ENCODE measurements around the gene ZNF692. TPM values are rescaled to one million over a fixed set of nuclear protein-coding genes. Genes with fewer than 3 reads are reported as not detected.
A peak's percentile ranks its signal among the peaks of the same experiment; 100 is the strongest.

Gene ZNF692
- total and polyA plus RNA-seq, 2 donors (not counting 3 experiments of a cell fraction or from before 2014, with no cell fraction given), result 32.6 to 36.6 TPM

DNA sequence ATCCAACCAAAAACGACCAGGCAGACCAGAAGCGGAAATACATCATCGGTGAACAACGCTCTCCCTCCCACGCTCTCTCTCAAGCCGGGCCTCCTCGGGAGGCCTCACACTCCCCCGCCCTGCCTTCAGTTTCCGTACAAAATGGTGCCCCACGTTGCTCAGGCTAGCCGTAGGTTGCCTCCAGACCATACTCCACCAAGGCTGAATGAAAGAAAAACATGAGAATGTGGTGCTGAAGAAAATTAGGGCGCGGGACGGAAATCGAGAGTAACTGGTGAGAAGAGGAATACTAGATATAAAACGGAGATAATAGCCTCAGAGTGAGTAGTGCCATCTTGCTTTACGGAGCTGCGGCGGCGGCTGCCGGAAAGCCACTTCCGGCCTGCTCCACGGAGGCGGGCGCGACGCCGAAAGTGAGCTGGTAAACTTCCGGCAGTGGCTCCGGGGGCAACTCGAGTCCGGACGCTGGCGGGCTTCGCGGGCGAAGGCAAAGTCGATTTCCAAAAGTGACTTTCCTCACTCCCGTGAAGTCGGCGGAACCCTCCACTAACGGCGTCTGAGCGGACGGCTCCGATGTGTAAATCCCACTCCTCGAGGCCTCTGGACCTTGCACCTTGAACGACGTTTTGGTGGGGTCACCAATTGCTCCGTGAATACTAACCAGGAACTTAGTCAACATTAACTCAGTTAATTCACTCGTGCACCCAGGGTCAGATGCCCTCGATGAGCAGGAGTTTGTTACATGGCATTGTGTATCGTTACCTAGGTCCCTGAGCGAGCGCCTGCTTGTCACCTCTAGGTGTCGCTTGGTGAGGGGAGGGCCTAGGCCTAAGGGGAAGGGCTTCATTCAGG is 32.8 kb downstream of the ZNF692 start, which contains the start of gene SH3BP5L:
TSS of gene SH3BP5L (minus strand) at position 7 of the 852 bp plus-strand sequence. CDS start 980 bp downstream, outside the sequence.
- CTCF ChIA-PET, result interaction anchor here (0.9 to 3.8 kb wide), 6 partner anchors 12 to 47 kb away, joined by 3 to 33 read pairs (median 4); partner anchors contain the start of genes ZNF672 and ZNF692
- Histone ChIP-seq H3K4me2 (ENCODE audit: insufficient read depth, low read length) (peak within 1 kb of the TSS; percentile 64), H3K9me3 (replicated peaks; ENCODE audit: control insufficient read depth, insufficient read depth, low read length) (no peaks in the 10 kb centered on the region), H3K27me3 (ENCODE audit: control insufficient read depth in 2 of 2, insufficient read depth in 2 of 2, low read length in 2 of 2) (no peaks in the 10 kb centered on the region), H4K20me1 (replicated peaks; ENCODE audit: control insufficient read depth, extremely low read depth, insufficient read depth, low read length) (no peaks in the 10 kb centered on the region), H3K4me3 (replicated peaks in 1 of 3; ENCODE audit: insufficient read depth in 1 of 3, low read depth in 1 of 3, low read length in 3 of 3) (peak within 1 kb of the TSS; percentile 51 to 78 (median 73)), H3K79me2 (ENCODE audit: control insufficient read depth, insufficient read depth, low read length) (peaks cover 41% of the 10 kb centered on the region), H3K9me1 (replicated peaks; ENCODE audit: control insufficient read depth, extremely low read depth, insufficient read depth, low read length) (no peaks in the 10 kb centered on the region), H3K9ac (replicated peaks; ENCODE audit: extremely low read depth, insufficient read depth, low read length) (peak within 1 kb of the TSS; percentile 88), H3K36me3 (ENCODE audit: control insufficient read depth in 2 of 2, extremely low read depth in 1 of 2, insufficient read depth in 2 of 2, low read length in 2 of 2) (peaks cover 0 to 4% of the 10 kb centered on the region in 2 experiments), H3K4me1 (ENCODE audit: control insufficient read depth, extremely low read depth, insufficient read depth, low read length) (peaks cover 45% of the 10 kb centered on the region), H2AFZ (ENCODE audit: low read depth, low read length) (peak within 1 kb of the TSS; percentile 67), H3K27ac (ENCODE audit: insufficient read depth, low read depth, low read length) (peak within 1 kb of the TSS; percentile 89)
- TF ChIP-seq POLR2AphosphoS5 (IDR thresholded peaks at IDR 0.05; ENCODE audit: insufficient read depth, low read depth, low read length) (peak; percentile 29), POLR2A (IDR thresholded peaks at IDR 0.05; ENCODE audit: low read depth, low read length) (peak; percentile 59), JUN (IDR thresholded peaks at IDR 0.05; ENCODE audit: borderline replicate concordance, insufficient read depth, insufficient read length, low read depth) (no peak)
- TF ChIP-seq, protein P1, sequence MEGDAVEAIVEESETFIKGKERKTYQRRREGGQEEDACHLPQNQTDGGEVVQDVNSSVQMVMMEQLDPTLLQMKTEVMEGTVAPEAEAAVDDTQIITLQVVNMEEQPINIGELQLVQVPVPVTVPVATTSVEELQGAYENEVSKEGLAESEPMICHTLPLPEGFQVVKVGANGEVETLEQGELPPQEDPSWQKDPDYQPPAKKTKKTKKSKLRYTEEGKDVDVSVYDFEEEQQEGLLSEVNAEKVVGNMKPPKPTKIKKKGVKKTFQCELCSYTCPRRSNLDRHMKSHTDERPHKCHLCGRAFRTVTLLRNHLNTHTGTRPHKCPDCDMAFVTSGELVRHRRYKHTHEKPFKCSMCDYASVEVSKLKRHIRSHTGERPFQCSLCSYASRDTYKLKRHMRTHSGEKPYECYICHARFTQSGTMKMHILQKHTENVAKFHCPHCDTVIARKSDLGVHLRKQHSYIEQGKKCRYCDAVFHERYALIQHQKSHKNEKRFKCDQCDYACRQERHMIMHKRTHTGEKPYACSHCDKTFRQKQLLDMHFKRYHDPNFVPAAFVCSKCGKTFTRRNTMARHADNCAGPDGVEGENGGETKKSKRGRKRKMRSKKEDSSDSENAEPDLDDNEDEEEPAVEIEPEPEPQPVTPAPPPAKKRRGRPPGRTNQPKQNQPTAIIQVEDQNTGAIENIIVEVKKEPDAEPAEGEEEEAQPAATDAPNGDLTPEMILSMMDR (IDR thresholded peaks at IDR 0.05; ENCODE audit: extremely low read depth in 1 of 2, insufficient read depth in 1 of 2, low read depth in 1 of 2, low read length in 2 of 2), result peak; percentile 62 to 69
- dilution Hi-C loops (cut with MboI; ENCODE audit: extremely low pct_ligation_motif_present, low sequenced_read_pairs) (no loop called here), intact Hi-C loops (cut with micrococcal nuclease) (loop anchor here (1.0 kb wide), 4 partner anchors 12 to 80 kb away; partner anchors contain the start of genes PGBD2 and ZNF672)
- FAIRE-seq, result peak; percentile 98
- POLR2A ChIA-PET, result interaction anchor here (1.5 kb wide), 1 partner anchor 12 kb away, joined by 7 read pairs; the partner anchor contains the start of gene ZNF672
- BruUV-seq (replicated peaks), result TSS peak; percentile 94
- peak; percentile 96 for DNase-seq (ENCODE audit: low read depth, low spot score)
